GM12878 (cell line): ENCODE results near the gene LRRIQ4. TPM values are rescaled to one million over a fixed set of nuclear protein-coding genes. Genes with fewer than 3 reads are reported as not detected.

ENCODE experiments used
- ATAC-seq: fragments of 200-7000 bp; cut with Tn5 transposase; 3 replicates; pipeline ENCODE4 v1.9.1; 2020; ENCODE audit warnings: mild to moderate bottlenecking, moderate library complexity
- BruUV-seq: library from RNA; stranded (reverse); fragments of 400-500 nt; replicated peaks from 2 replicates; lab custom pipeline; 2021; lab: Mats Ljungman, UMichigan
- CTCF ChIA-PET: fragments of 300-600 bp; sonication (Branson Sonifier 250); formaldehyde crosslinking; extraction: SDS; loops from one replicate; lab custom pipeline; 2021; ENCODE audit warnings: inconsistent platforms; lab: Yijun Ruan, JAX
- POLR2A ChIA-PET: fragments of 350-600 bp; formaldehyde crosslinking; extraction: SDS; loops from one replicate; lab custom pipeline; 2021; ENCODE audit warnings: inconsistent platforms; lab: Charles Lee
- RAD21 ChIA-PET: fragments of 300-600 bp; sonication (Branson Sonifier 250); formaldehyde crosslinking; loops from one replicate; lab custom pipeline; 2023; ENCODE audit warnings: antibody characterized with exemption; ENCODE audit not compliant: unreplicated experiment; lab: Charles Lee
- SMC1A ChIA-PET: fragments of 300-600 bp; sonication (Branson Sonifier 250); formaldehyde crosslinking; loops from one replicate; lab custom pipeline; 2023; ENCODE audit not compliant: unreplicated experiment, uncharacterized antibody; lab: Charles Lee
- DNase-seq: peaks from one replicate; pipeline ENCODE4 v3.0.0-alpha.2; 2011; ENCODE audit warnings: low read depth, low spot score
- FAIRE-seq: peaks from 3 replicates; lab custom pipeline; 2011; peaks lifted over from hg19 to GRCh38; lab: Jason Lieb, UNC
- H2AFZ ChIP-seq: 2 replicates; pipeline ENCODE4 v1.6.0; 2011; ENCODE audit warnings: low read depth, low read length, control low read depth; ENCODE audit not compliant: control insufficient read depth
- H3K27ac ChIP-seq: 2 replicates; pipeline ENCODE4 v1.5.1; 2011; ENCODE audit warnings: control low read depth; ENCODE audit not compliant: control insufficient read depth, insufficient read depth
- H3K27me3 ChIP-seq, 2 experiments: replicated peaks in 1 of 2; 2 replicates each; pipeline versions ENCODE4 v1.6.0 to v1.6.1; 2011; ENCODE audit warnings: low read length in 1 of 2; ENCODE audit not compliant: control insufficient read depth in 2 of 2, insufficient read depth in 2 of 2
- H3K36me3 ChIP-seq, 2 experiments: 2 replicates each; pipeline ENCODE4 v1.5.1; 2011; ENCODE audit warnings: low read length in 1 of 2; ENCODE audit not compliant: control insufficient read depth in 2 of 2, insufficient read depth in 2 of 2
- H3K4me1 ChIP-seq: 2 replicates; pipeline ENCODE4 v1.6.1; 2011; ENCODE audit warnings: mild to moderate bottlenecking, low read length, moderate library complexity, mixed read lengths; ENCODE audit not compliant: control insufficient read depth, insufficient read depth
- H3K4me2 ChIP-seq: 2 replicates; pipeline ENCODE4 v1.6.0; 2011; ENCODE audit warnings: control low read depth; ENCODE audit not compliant: control insufficient read depth, insufficient read depth
- H3K4me3 ChIP-seq: fragments of 200-600 bp; sonication (generic); 2 replicates; pipeline ENCODE4 v1.5.1; 2016
- H3K79me2 ChIP-seq: 2 replicates; pipeline ENCODE4 v1.6.0; 2011; ENCODE audit warnings: low read length; ENCODE audit not compliant: control insufficient read depth, insufficient read depth
- H3K9ac ChIP-seq: 2 replicates; pipeline ENCODE4 v1.8.0; 2011; ENCODE audit warnings: low read length, control low read depth, mixed read lengths; ENCODE audit not compliant: control insufficient read depth, insufficient read depth
- H3K9me3 ChIP-seq: replicated peaks from 3 replicates; pipeline ENCODE4 v1.5.1; 2011; ENCODE audit warnings: mild to moderate bottlenecking, low read length; ENCODE audit not compliant: control insufficient read depth, insufficient read depth
- H4K20me1 ChIP-seq: 2 replicates; pipeline ENCODE4 v1.6.0; 2011; ENCODE audit not compliant: control insufficient read depth, insufficient read depth
- BMI1 ChIP-seq: fragments of 450-650 bp; IDR thresholded peaks from 2 replicates; pipeline ENCODE4 v1.6.1; 2016; ENCODE audit warnings: mild to moderate bottlenecking, moderate library complexity, borderline replicate concordance
- JUND ChIP-seq: IDR thresholded peaks from 2 replicates; pipeline ENCODE4 v1.6.1; 2012; ENCODE audit warnings: low read depth, mild to moderate bottlenecking, low read length, improper control_type of control experiment, moderate library complexity
- KLF5 ChIP-seq: fragments of 450-650 bp; IDR thresholded peaks from 2 replicates; pipeline ENCODE4 v1.6.1; 2014; ENCODE audit warnings: mild to moderate bottlenecking; ENCODE audit not compliant: partially characterized antibody
- MYC ChIP-seq: IDR thresholded peaks from 2 replicates; pipeline ENCODE4 v1.6.1; 2011; ENCODE audit warnings: mild to moderate bottlenecking, low read length, moderate library complexity, inconsistent platforms; ENCODE audit not compliant: insufficient read depth, insufficient replicate concordance, insufficient read length, severe bottlenecking
- POLR2A ChIP-seq: IDR thresholded peaks from 2 replicates; pipeline ENCODE4 v1.6.1; 2011; ENCODE audit warnings: low read depth, mild to moderate bottlenecking, low read length
- SIN3A ChIP-seq: IDR thresholded peaks from 2 replicates; pipeline ENCODE4 v1.6.1; 2012; ENCODE audit warnings: low read depth, low read length, improper control_type of control experiment
- SREBF1 ChIP-seq: IDR thresholded peaks from 2 replicates; pipeline ENCODE4 v1.6.1; 2012; ENCODE audit warnings: mild to moderate bottlenecking, low read length
- STAT1 ChIP-seq: fragments of 450-650 bp; conservative IDR thresholded peaks from 2 replicates; pipeline ENCODE4 v1.6.1; 2014; ENCODE audit warnings: antibody characterized with exemption, mild to moderate bottlenecking
- TCF12 ChIP-seq: IDR thresholded peaks from 2 replicates; pipeline ENCODE4 v1.6.1; 2011; ENCODE audit warnings: low read depth, mild to moderate bottlenecking, low read length
- WGBS: methylation state at CpG from one replicate; pipeline ENCODE4 v1.1.6; 2016; ENCODE audit warnings: low lambda C conversion rate; ENCODE audit not compliant: insufficient replicate concordance, insufficient coverage; ENCODE audit errors: missing lambda C conversion rate; 5-methylcytosine and 5-hydroxymethylcytosine counted together
- in situ Hi-C: fragments of 300-500 bp; cut with MboI; formaldehyde crosslinking; loops from 9 replicates; pipeline ENCODE4 v1.14.3; 2018; ENCODE audit warnings: mixed read lengths
- intact Hi-C: fragments of 100-400 bp; cut with micrococcal nuclease; formaldehyde crosslinking; loops from one replicate; pipeline ENCODE4 v1.14.2; 2022; ENCODE audit not compliant: unreplicated experiment
- polyA plus RNA-seq, 11 experiments: library from polyadenylated mRNA; depleted of rRNA in 4 of 11; unstranded in 6 of 11; stranded (reverse) in 5 of 11; fragments of >200 nt; fragmentation: Nextera tagmentation in 4 of 11; fragmentation: Illumina TruSeq in 1 of 11; extraction: Ambion mirVana in 4 of 11; extraction: Trizol in 1 of 11; gene quantifications; 1 replicate in 1 of 11; 2 replicates in 10 of 11; pipeline versions ENCODE4 v1.2.1 to v1.2.3, GENCODE V29; 2011 to 2016; ENCODE audit warnings: inconsistent platforms in 2 of 11, missing spikeins in 2 of 11, low read depth in 1 of 11
- total RNA-seq, 4 experiments: library from RNA; depleted of rRNA in 3 of 4; stranded (reverse); fragments of >200 nt in 3 of 4; fragmentation: Illumina TruSeq in 1 of 4; extraction: Trizol in 1 of 4; gene quantifications; 2 replicates each; pipeline versions ENCODE4 v1.2.1 to v1.2.3, GENCODE V29; 2013 to 2021
- TF ChIP-seq, protein P1 (sequence below): fragments of 150-350 bp; IDR thresholded peaks from 2 replicates; pipeline ENCODE4 v1.6.1; 2014; ENCODE audit warnings: mild to moderate bottlenecking, low read depth, low read length
- TF ChIP-seq, protein P2 (sequence below): IDR thresholded peaks from 2 replicates; pipeline ENCODE4 v1.6.1; 2012; ENCODE audit warnings: low read depth, low read length, improper control_type of control experiment
- TF ChIP-seq, protein P3 (sequence below): fragments of 450-650 bp; formaldehyde crosslinking; IDR thresholded peaks from 2 replicates; pipeline ENCODE4 v1.5.0; 2022; ENCODE audit warnings: mild to moderate bottlenecking, missing genetic modification characterization

LRRIQ4 gene
- total and polyA plus RNA-seq, 10 of the 15 experiments (the other 5 are each of a cell fraction or from before 2014, with no cell fraction given): 0.06 to 0.21 (median 0.14) TPM; not detected in 3

DNA sequence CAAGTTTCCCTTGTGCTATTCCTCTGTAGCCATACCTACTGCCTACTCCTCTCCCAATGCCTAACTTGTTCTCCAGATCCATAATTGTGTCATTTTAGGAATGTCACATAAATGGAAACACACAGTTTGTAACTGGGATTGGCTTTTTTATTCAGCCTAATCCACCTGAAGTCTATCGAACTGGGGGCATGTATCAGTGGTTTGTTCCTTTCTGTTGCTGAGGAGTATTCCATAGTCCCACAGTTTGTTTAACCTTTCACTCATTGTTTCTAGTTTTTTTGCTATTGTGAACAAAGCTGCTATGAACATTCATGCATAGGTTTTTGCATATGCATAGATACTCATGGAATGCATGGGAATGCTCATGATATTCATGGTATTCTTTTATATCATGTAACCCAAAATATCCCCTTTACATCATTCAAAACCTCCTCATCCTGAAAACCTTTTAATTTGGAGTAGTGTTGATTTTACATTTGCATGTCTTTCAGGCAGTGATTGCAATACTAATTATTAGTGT lies 25.9 kb downstream of the LRRIQ4 start:
- H3K9me3 ChIP-seq: no peaks in the 10 kb centered on the region
- POLR2A ChIA-PET: no interaction called here
- RAD21 ChIA-PET: no interaction called here
- H3K79me2 ChIP-seq: no peaks in the 10 kb centered on the region
- in situ Hi-C loops: no loop called here
- SMC1A ChIA-PET: no interaction called here
- FAIRE-seq (no peak), DNase-seq (no peak), ATAC-seq (no peak)
- no TSS peak for BruUV-seq
- H3K36me3 ChIP-seq: no peaks in the 10 kb centered on the region
- no peak for TF ChIP-seq BMI1
- TF ChIP-seq STAT1: no peak
- no peak for TF ChIP-seq KLF5
- TF ChIP-seq JUND: no peak
- TF ChIP-seq MYC: no peak
- TF ChIP-seq SIN3A: no peak
- TF ChIP-seq, all 136 proteins: peak for 0
- Histone ChIP-seq H4K20me1 (no peaks in the 10 kb centered on the region), H3K9ac (no peak overlapping the region), H3K4me3 (no peak overlapping the region), H3K27me3 (peaks cover 0 to 3% of the 10 kb centered on the region in 2 experiments; a peak in 2 of 4 replicates), H3K4me2 (no peak overlapping the region), H2AFZ (no peak overlapping the region), H3K27ac (no peak overlapping the region), H3K4me1 (peaks cover 30% of the 10 kb centered on the region)
- CTCF ChIA-PET: no interaction called here
- intact Hi-C loops: no loop called here
- WGBS: 100% methylated on average over 1 of the region's 1 CpG

DNA sequence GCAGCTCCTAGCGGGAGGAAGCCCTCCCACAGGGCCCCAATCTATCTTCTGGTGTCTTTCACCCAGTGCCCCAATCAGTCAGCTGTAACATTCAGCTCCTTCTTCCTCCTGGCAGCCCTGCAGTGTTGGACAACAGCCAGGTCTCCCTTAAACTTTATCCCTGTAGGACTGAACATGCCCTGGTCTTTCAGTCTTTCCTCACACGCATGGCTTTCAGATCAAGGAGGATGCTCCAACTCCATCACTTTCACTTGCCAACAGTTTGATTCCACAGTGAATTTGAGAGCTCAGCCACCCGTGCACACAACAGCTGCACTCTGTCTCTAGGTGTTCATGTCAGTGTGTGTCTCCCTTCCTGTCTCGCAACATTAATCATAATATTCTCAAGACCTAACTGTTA lies 28.5 kb downstream of the LRRIQ4 start:
- peak; percentile 83 for FAIRE-seq
- Histone ChIP-seq H3K36me3 (no peaks in the 10 kb centered on the region), H3K27me3 (peaks cover 0 to 3% of the 10 kb centered on the region in 2 experiments; a peak in 2 of 4 replicates), H3K9me3 (no peaks in the 10 kb centered on the region), H3K9ac (0 out of 2 replicates have a peak overlapping the region, but pooled peaks have one; percentile 7), H2AFZ (peak overlapping the region; percentile 81), H4K20me1 (no peaks in the 10 kb centered on the region), H3K4me2 (peak overlapping the region; percentile 73), H3K27ac (peak overlapping the region; percentile 64), H3K79me2 (no peaks in the 10 kb centered on the region), H3K4me3 (peak overlapping the region; percentile 27; the same call in 1 of the 2 replicates), H3K4me1 (peaks cover 24% of the 10 kb centered on the region)
- no TSS peak for BruUV-seq
- ChIA-PET POLR2A (interaction anchor here (0.5 to 0.6 kb wide), 2 partner anchors 31 to 206 kb away, joined by 3 read pairs; no protein-coding TSS in a partner anchor), SMC1A (no interaction called here), CTCF (interaction anchor here (1.1 kb wide), 1 partner anchor 22 kb away, joined by 7 read pairs; no protein-coding TSS in a partner anchor), RAD21 (no interaction called here)
- peak; percentile 34 for DNase-seq
- intact Hi-C loops (no loop called here), in situ Hi-C loops (no loop called here)
- peak; percentile 63 for ATAC-seq
- WGBS: 1% methylated on average over 4 of the region's 4 CpGs
- no peak for TF ChIP-seq SREBF1
- TF ChIP-seq, protein P1, sequence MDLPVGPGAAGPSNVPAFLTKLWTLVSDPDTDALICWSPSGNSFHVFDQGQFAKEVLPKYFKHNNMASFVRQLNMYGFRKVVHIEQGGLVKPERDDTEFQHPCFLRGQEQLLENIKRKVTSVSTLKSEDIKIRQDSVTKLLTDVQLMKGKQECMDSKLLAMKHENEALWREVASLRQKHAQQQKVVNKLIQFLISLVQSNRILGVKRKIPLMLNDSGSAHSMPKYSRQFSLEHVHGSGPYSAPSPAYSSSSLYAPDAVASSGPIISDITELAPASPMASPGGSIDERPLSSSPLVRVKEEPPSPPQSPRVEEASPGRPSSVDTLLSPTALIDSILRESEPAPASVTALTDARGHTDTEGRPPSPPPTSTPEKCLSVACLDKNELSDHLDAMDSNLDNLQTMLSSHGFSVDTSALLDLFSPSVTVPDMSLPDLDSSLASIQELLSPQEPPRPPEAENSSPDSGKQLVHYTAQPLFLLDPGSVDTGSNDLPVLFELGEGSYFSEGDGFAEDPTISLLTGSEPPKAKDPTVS: no peak
- TF ChIP-seq TCF12: peak; percentile 95
- TF ChIP-seq, protein P2, sequence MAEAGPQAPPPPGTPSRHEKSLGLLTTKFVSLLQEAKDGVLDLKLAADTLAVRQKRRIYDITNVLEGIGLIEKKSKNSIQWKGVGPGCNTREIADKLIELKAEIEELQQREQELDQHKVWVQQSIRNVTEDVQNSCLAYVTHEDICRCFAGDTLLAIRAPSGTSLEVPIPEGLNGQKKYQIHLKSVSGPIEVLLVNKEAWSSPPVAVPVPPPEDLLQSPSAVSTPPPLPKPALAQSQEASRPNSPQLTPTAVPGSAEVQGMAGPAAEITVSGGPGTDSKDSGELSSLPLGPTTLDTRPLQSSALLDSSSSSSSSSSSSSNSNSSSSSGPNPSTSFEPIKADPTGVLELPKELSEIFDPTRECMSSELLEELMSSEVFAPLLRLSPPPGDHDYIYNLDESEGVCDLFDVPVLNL: no peak
- no peak for TF ChIP-seq POLR2A
- TF ChIP-seq, protein P3, sequence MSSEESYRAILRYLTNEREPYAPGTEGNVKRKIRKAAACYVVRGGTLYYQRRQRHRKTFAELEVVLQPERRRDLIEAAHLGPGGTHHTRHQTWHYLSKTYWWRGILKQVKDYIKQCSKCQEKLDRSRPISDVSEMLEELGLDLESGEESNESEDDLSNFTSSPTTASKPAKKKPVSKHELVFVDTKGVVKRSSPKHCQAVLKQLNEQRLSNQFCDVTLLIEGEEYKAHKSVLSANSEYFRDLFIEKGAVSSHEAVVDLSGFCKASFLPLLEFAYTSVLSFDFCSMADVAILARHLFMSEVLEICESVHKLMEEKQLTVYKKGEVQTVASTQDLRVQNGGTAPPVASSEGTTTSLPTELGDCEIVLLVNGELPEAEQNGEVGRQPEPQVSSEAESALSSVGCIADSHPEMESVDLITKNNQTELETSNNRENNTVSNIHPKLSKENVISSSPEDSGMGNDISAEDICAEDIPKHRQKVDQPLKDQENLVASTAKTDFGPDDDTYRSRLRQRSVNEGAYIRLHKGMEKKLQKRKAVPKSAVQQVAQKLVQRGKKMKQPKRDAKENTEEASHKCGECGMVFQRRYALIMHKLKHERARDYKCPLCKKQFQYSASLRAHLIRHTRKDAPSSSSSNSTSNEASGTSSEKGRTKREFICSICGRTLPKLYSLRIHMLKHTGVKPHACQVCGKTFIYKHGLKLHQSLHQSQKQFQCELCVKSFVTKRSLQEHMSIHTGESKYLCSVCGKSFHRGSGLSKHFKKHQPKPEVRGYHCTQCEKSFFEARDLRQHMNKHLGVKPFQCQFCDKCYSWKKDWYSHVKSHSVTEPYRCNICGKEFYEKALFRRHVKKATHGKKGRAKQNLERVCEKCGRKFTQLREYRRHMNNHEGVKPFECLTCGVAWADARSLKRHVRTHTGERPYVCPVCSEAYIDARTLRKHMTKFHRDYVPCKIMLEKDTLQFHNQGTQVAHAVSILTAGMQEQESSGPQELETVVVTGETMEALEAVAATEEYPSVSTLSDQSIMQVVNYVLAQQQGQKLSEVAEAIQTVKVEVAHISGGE (CRISPR knock-in tag): no peak
